T-helper 2 cell treated with Interferon-gamma antibody and Interleukin-4, amounts not matched to agents 5 μg/mL and 100 μg/mL, for 36 hours (primary cell): ENCODE data around the gene TRIM6.
A peak's percentile ranks its signal among the peaks of the same experiment; 100 is the strongest.
"Not testable (repeated sequence)": the region's sequence is repeated elsewhere in the genome, so short reads cannot be mapped to it uniquely, and the experiment has no call there.

ENCODE experiments used
- DNase-seq: peaks from one replicate; pipeline ENCODE4 v3.0.0; 2021; ENCODE audit warnings: low spot score
- H3K27ac Mint-ChIP-seq: one replicate; pipeline ENCODE4 v1.8.0; 2021; ENCODE audit warnings: mild to moderate bottlenecking, mixed read lengths
- H3K27me3 Mint-ChIP-seq: one replicate; pipeline ENCODE4 v1.8.0; 2021; ENCODE audit warnings: low read depth, mixed read lengths
- H3K36me3 Mint-ChIP-seq: one replicate; pipeline ENCODE4 v1.8.0; 2021; ENCODE audit warnings: low read depth, mixed read lengths
- H3K4me1 Mint-ChIP-seq: one replicate; pipeline ENCODE4 v1.8.0; 2021; ENCODE audit warnings: low read depth, mixed read lengths
- H3K4me3 Mint-ChIP-seq: one replicate; pipeline ENCODE4 v1.8.0; 2022; ENCODE audit warnings: mild to moderate bottlenecking, moderate library complexity, mixed read lengths
- H3K9me3 Mint-ChIP-seq: one replicate; pipeline ENCODE4 v1.8.0; 2021; ENCODE audit warnings: mixed read lengths

TRIM6 gene

GRCh38 chr11:5596607-5597201 lies at the start of gene TRIM6:
TRIM6 (plus strand) TSS chr11:5596637; CDS start chr11:5596898, 261 bp downstream.
- H3K4me1 Mint-ChIP-seq: peaks cover 5% of the 10 kb centered on the region
- DNase-seq: no peak
- H3K27ac Mint-ChIP-seq: no peak within 1 kb of the TSS
- H3K36me3 Mint-ChIP-seq: no peaks in the 10 kb centered on the region
- H3K4me3 Mint-ChIP-seq: peak within 1 kb of the TSS; percentile 65
- H3K9me3 Mint-ChIP-seq: no peaks in the 10 kb centered on the region
- H3K27me3 Mint-ChIP-seq: peaks cover 2% of the 10 kb centered on the region

- H3K4me3 Mint-ChIP-seq: no peak overlapping the region
- H3K27ac Mint-ChIP-seq: no peak overlapping the region
- H3K9me3 Mint-ChIP-seq: no peaks in the 10 kb centered on the region
- peaks cover 3% of the 10 kb centered on the region for H3K27me3 Mint-ChIP-seq
- no peaks in the 10 kb centered on the region for H3K4me1 Mint-ChIP-seq
- H3K36me3 Mint-ChIP-seq: no peaks in the 10 kb centered on the region
- DNase-seq: no peak
These were observed 48.5 kb upstream of the TRIM6 start for GRCh38 chr11:5547982-5548381.

- Mint-ChIP-seq H3K9me3 (no peaks in the 10 kb centered on the region), H3K4me3 (no peak within 1 kb of the TSS), H3K27me3 (peaks cover 3% of the 10 kb centered on the region), H3K27ac (no peak within 1 kb of the TSS), H3K36me3 (no peaks in the 10 kb centered on the region), H3K4me1 (no peaks in the 10 kb centered on the region)
- DNase-seq: no peak
These were observed 48.0 kb upstream of the TRIM6 start, which contains the start of gene OR52H1 for GRCh38 chr11:5548440-5548839. OR52H1 (minus strand) TSS chr11:5548540; CDS start chr11:5545505, 3,035 bp downstream.

GRCh38 chr11:5550440-5551095 lies 45.9 kb upstream of the TRIM6 start:
- H3K9me3 Mint-ChIP-seq: no peaks in the 10 kb centered on the region
- no peaks in the 10 kb centered on the region for H3K4me1 Mint-ChIP-seq
- no peaks in the 10 kb centered on the region for H3K36me3 Mint-ChIP-seq
- H3K27ac Mint-ChIP-seq: no peak overlapping the region
- peaks cover 8% of the 10 kb centered on the region for H3K27me3 Mint-ChIP-seq
- no peak for DNase-seq
- H3K4me3 Mint-ChIP-seq: no peak overlapping the region

GRCh38 chr11:5553343-5553742 lies 43.1 kb upstream of the TRIM6 start:
- H3K4me1 Mint-ChIP-seq: no peaks in the 10 kb centered on the region
- no peaks in the 10 kb centered on the region for H3K36me3 Mint-ChIP-seq
- no peak for DNase-seq
- no peak overlapping the region for H3K27ac Mint-ChIP-seq
- H3K9me3 Mint-ChIP-seq: no peaks in the 10 kb centered on the region
- peaks cover 13% of the 10 kb centered on the region for H3K27me3 Mint-ChIP-seq
- H3K4me3 Mint-ChIP-seq: no peak overlapping the region

- Mint-ChIP-seq H3K27ac (no peak overlapping the region), H3K4me1 (no peaks in the 10 kb centered on the region), H3K9me3 (no peaks in the 10 kb centered on the region), H3K27me3 (peaks cover 13% of the 10 kb centered on the region), H3K36me3 (no peaks in the 10 kb centered on the region), H3K4me3 (no peak overlapping the region)
- no peak for DNase-seq
These were observed 39.7 kb upstream of the TRIM6 start for GRCh38 chr11:5556596-5557188.

GRCh38 chr11:5557751-5558150 lies 38.7 kb upstream of the TRIM6 start:
- H3K27ac Mint-ChIP-seq: no peak overlapping the region
- H3K27me3 Mint-ChIP-seq: peaks cover 10% of the 10 kb centered on the region
- H3K9me3 Mint-ChIP-seq: no peaks in the 10 kb centered on the region
- H3K4me1 Mint-ChIP-seq: no peaks in the 10 kb centered on the region
- H3K36me3 Mint-ChIP-seq: no peaks in the 10 kb centered on the region
- H3K4me3 Mint-ChIP-seq: no peak overlapping the region
- DNase-seq: no peak

GRCh38 chr11:5564259-5565019 lies 32.0 kb upstream of the TRIM6 start:
- no peak for DNase-seq
- Mint-ChIP-seq H3K27me3 (peaks cover 7% of the 10 kb centered on the region), H3K4me1 (peaks cover 5% of the 10 kb centered on the region)

GRCh38 chr11:5574654-5575053 lies 21.8 kb upstream of the TRIM6 start:
- Mint-ChIP-seq H3K36me3 (no peaks in the 10 kb centered on the region), H3K4me1 (peaks cover 1% of the 10 kb centered on the region), H3K4me3 (no peak overlapping the region)

More at GRCh38 chr11:5564259-5565019, 32.0 kb upstream of the TRIM6 start:
- Mint-ChIP-seq H3K4me3 (no peak overlapping the region), H3K27ac (no peak overlapping the region), H3K36me3 (peaks cover 1% of the 10 kb centered on the region), H3K9me3 (peaks cover 12% of the 10 kb centered on the region)

GRCh38 chr11:5575152-5575551 lies 21.3 kb upstream of the TRIM6 start:
- Mint-ChIP-seq H3K27me3 (no peaks in the 10 kb centered on the region), H3K9me3 (no peaks in the 10 kb centered on the region), H3K36me3 (no peaks in the 10 kb centered on the region), H3K4me1 (peaks cover 1% of the 10 kb centered on the region), H3K27ac (no peak overlapping the region), H3K4me3 (no peak overlapping the region)
- DNase-seq: no peak

More at GRCh38 chr11:5574654-5575053, 21.8 kb upstream of the TRIM6 start:
- Mint-ChIP-seq H3K27me3 (no peaks in the 10 kb centered on the region), H3K27ac (no peak overlapping the region), H3K9me3 (no peaks in the 10 kb centered on the region)
- no peak for DNase-seq

GRCh38 chr11:5577101-5577500 lies 19.3 kb upstream of the TRIM6 start:
- no peaks in the 10 kb centered on the region for H3K36me3 Mint-ChIP-seq
- no peak overlapping the region for H3K4me3 Mint-ChIP-seq
- H3K27me3 Mint-ChIP-seq: no peaks in the 10 kb centered on the region
- H3K27ac Mint-ChIP-seq: no peak overlapping the region
- DNase-seq: no peak
- H3K9me3 Mint-ChIP-seq: no peaks in the 10 kb centered on the region
- no peaks in the 10 kb centered on the region for H3K4me1 Mint-ChIP-seq

- Mint-ChIP-seq H3K27me3 (no peaks in the 10 kb centered on the region), H3K4me1 (no peaks in the 10 kb centered on the region), H3K36me3 (no peaks in the 10 kb centered on the region), H3K4me3 (no peak within 1 kb of the TSS), H3K27ac (no peak within 1 kb of the TSS), H3K9me3 (no peaks in the 10 kb centered on the region)
- DNase-seq: no peak
These were observed 15.9 kb upstream of the TRIM6 start, which contains the start of gene OR52B6 for GRCh38 chr11:5580577-5580976. OR52B6 (plus strand) TSS chr11:5580877; CDS start chr11:5580877, 0 bp downstream.

GRCh38 chr11:5581014-5581413 lies 15.4 kb upstream of the TRIM6 start:
- H3K36me3 Mint-ChIP-seq: no peaks in the 10 kb centered on the region
- no peak overlapping the region for H3K4me3 Mint-ChIP-seq
- H3K27me3 Mint-ChIP-seq: no peaks in the 10 kb centered on the region
- no peak for DNase-seq
- no peaks in the 10 kb centered on the region for H3K9me3 Mint-ChIP-seq
- no peaks in the 10 kb centered on the region for H3K4me1 Mint-ChIP-seq
- H3K27ac Mint-ChIP-seq: no peak overlapping the region

GRCh38 chr11:5584458-5584857 lies 12.0 kb upstream of the TRIM6 start:
- not testable (repeated sequence) for H3K9me3 Mint-ChIP-seq, H3K36me3 Mint-ChIP-seq, H3K4me3 Mint-ChIP-seq, H3K27ac Mint-ChIP-seq, H3K4me1 Mint-ChIP-seq, DNase-seq, H3K27me3 Mint-ChIP-seq
